ENCODE results near the gene RGR. TPM values are rescaled to one million over a fixed set of nuclear protein-coding genes. Genes with fewer than 3 reads are reported as not detected.

The RGR gene
- total RNA-seq, 4 donors from 2014 or later, result 0.33 to 2.5 (median 1.4) TPM; not detected in 1

- Histone ChIP-seq H3K9me3 (no peaks in the 10 kb centered on the region), H3K27me3 (no peaks in the 10 kb centered on the region), H3K4me1 (peaks cover 0 to 4% (median 1%) of the 10 kb centered on the region in 4 donors), H3K36me3 (no peaks in the 10 kb centered on the region), H3K4me3 (no peak overlapping the region), H3K27ac (replicated peaks in 1 of 4) (no peak overlapping the region)
- 92% methylated on average over 1 of the region's 1 CpG for WGBS
- TF ChIP-seq CTCF (IDR thresholded peaks at IDR 0.05) (no peak), POLR2AphosphoS5 (IDR thresholded peaks at IDR 0.05) (no peak), EP300 (IDR thresholded peaks at IDR 0.05) (no peak), POLR2A (IDR thresholded peaks at IDR 0.05; ENCODE audit: low read depth) (no peak)
- intact Hi-C loops (cut with DNase I), result no loop called here
- no peak for DNase-seq (ENCODE audit: extremely low spot score)
Measured at GRCh38 chr10:84293171-84293570, 48.3 kb downstream of the RGR start.

- TF ChIP-seq CTCF (IDR thresholded peaks at IDR 0.05), result no peak
- TF ChIP-seq POLR2AphosphoS5 (IDR thresholded peaks at IDR 0.05), result no peak
- no peak for TF ChIP-seq POLR2A (IDR thresholded peaks at IDR 0.05; ENCODE audit: low read depth)
- TF ChIP-seq EP300 (IDR thresholded peaks at IDR 0.05), result no peak
- intact Hi-C loops (cut with DNase I), result no loop called here
- 65% methylated on average over 4 of the region's 4 CpGs for WGBS
- H3K9me3 ChIP-seq, result no peaks in the 10 kb centered on the region
- H3K4me1 ChIP-seq, result peaks cover 0 to 4% (median 1%) of the 10 kb centered on the region in 4 donors
- H3K4me3 ChIP-seq, result no peak overlapping the region
- no peaks in the 10 kb centered on the region for H3K27me3 ChIP-seq
- H3K36me3 ChIP-seq, result no peaks in the 10 kb centered on the region
- no peak for DNase-seq (ENCODE audit: extremely low spot score)
- H3K27ac ChIP-seq (replicated peaks in 1 of 4), result no peak overlapping the region
Measured at GRCh38 chr10:84293574-84294016, 48.7 kb downstream of the RGR start.

- intact Hi-C loops (cut with DNase I), result no loop called here
- 94% methylated on average over 1 of the region's 1 CpG for WGBS
- Histone ChIP-seq H3K4me1 (peaks cover 0 to 4% (median 1%) of the 10 kb centered on the region in 4 donors), H3K9me3 (no peaks in the 10 kb centered on the region), H3K27ac (replicated peaks in 1 of 4) (no peak overlapping the region), H3K36me3 (no peaks in the 10 kb centered on the region), H3K4me3 (no peak overlapping the region), H3K27me3 (peaks cover 0 to 3% (median 0%) of the 10 kb centered on the region in 4 donors)
- DNase-seq (ENCODE audit: extremely low spot score), result no peak
- no peak for TF ChIP-seq POLR2A (IDR thresholded peaks at IDR 0.05; ENCODE audit: low read depth)
- no peak for TF ChIP-seq CTCF (IDR thresholded peaks at IDR 0.05)
- TF ChIP-seq EP300 (IDR thresholded peaks at IDR 0.05), result no peak
- no peak for TF ChIP-seq POLR2AphosphoS5 (IDR thresholded peaks at IDR 0.05)
Measured at GRCh38 chr10:84294766-84295447, 50.1 kb downstream of the RGR start.

- H3K9me3 ChIP-seq, result no peaks in the 10 kb centered on the region
- H3K27ac ChIP-seq (replicated peaks in 1 of 4), result no peak overlapping the region
- intact Hi-C loops (cut with DNase I), result no loop called here
- H3K4me1 ChIP-seq, result peaks cover 0 to 4% (median 1%) of the 10 kb centered on the region in 4 donors
- WGBS, result 59% methylated on average over 10 of the region's 10 CpGs
- H3K4me3 ChIP-seq, result no peak overlapping the region
- DNase-seq (ENCODE audit: extremely low spot score), result no peak
- H3K27me3 ChIP-seq, result peaks cover 0 to 12% (median 0%) of the 10 kb centered on the region in 4 donors
- H3K36me3 ChIP-seq, result no peaks in the 10 kb centered on the region
- TF ChIP-seq POLR2A (IDR thresholded peaks at IDR 0.05; ENCODE audit: low read depth) (no peak), CTCF (IDR thresholded peaks at IDR 0.05) (no peak), EP300 (IDR thresholded peaks at IDR 0.05) (no peak), POLR2AphosphoS5 (IDR thresholded peaks at IDR 0.05) (no peak)
Measured at GRCh38 chr10:84296091-84296981, 51.5 kb downstream of the RGR start.

Measured in esophagus muscularis mucosa (tissue), 4 donors.